Frontal cortex (tissue), 4 donors: ENCODE measurements around the gene IMPA2. TPM values are rescaled to one million over a fixed set of nuclear protein-coding genes. Genes with fewer than 3 reads are reported as not detected.

ENCODE experiments used
- DNase-seq, 2 donors: peaks; one replicate each; pipeline ENCODE4 v3.0.0; 2012; ENCODE audit warnings: low spot score in 2 of 2
- FAIRE-seq: peaks from 2 replicates; lab custom pipeline; 2012; peaks lifted over from hg19 to GRCh38; lab: Jason Lieb, UNC
- total RNA-seq: library from RNA; depleted of rRNA; stranded (reverse); fragments of >200 nt; gene quantifications from one replicate; pipeline ENCODE4 v1.2.3, GENCODE V29; 2014
- donor health status: control.
- donor health status: control.
- donor health status: control.

Gene IMPA2
- total RNA-seq, 1 donor from 2014 or later = 2.9 TPM

- DNase-seq (no peak), FAIRE-seq (no peak)
Measured at GRCh38 chr18:12005538-12006487, 24.5 kb downstream of the IMPA2 start.

- FAIRE-seq (no peak), DNase-seq (no peak)
Measured at GRCh38 chr18:12006488-12006840, 25.2 kb downstream of the IMPA2 start.

GRCh38 chr18:12007063-12007462 lies 25.8 kb downstream of the IMPA2 start:
- FAIRE-seq (no peak), DNase-seq (no peak)

- FAIRE-seq (no peak), DNase-seq (no peak)
Measured at GRCh38 chr18:12008181-12008767, 27.0 kb downstream of the IMPA2 start.

GRCh38 chr18:12008842-12009580 lies 27.7 kb downstream of the IMPA2 start:
- DNase-seq (no peak), FAIRE-seq (no peak)

GRCh38 chr18:12009581-12010140 lies 28.4 kb downstream of the IMPA2 start:
- no peak for FAIRE-seq

GRCh38 chr18:12010187-12010802 lies 29.0 kb downstream of the IMPA2 start:
- FAIRE-seq (no peak), DNase-seq (no peak)

More at GRCh38 chr18:12009581-12010140, 28.4 kb downstream of the IMPA2 start:
- no peak for DNase-seq

- no peak for FAIRE-seq
- DNase-seq = no peak
Measured at GRCh38 chr18:12011199-12011956, 30.1 kb downstream of the IMPA2 start.

- no peak for DNase-seq
- FAIRE-seq = no peak
Measured at GRCh38 chr18:12011957-12012549, 30.7 kb downstream of the IMPA2 start.

GRCh38 chr18:12012697-12013096 lies 31.4 kb downstream of the IMPA2 start:
- FAIRE-seq = no peak
- no peak for DNase-seq

- FAIRE-seq = no peak
- no peak for DNase-seq
Measured at GRCh38 chr18:12013186-12013916, 32.0 kb downstream of the IMPA2 start.

GRCh38 chr18:12014086-12014485 lies 32.8 kb downstream of the IMPA2 start:
- DNase-seq (no peak), FAIRE-seq (no peak)

GRCh38 chr18:12014521-12015415 lies 33.5 kb downstream of the IMPA2 start:
- FAIRE-seq (no peak), DNase-seq (no peak)

GRCh38 chr18:12015416-12016062 lies 34.2 kb downstream of the IMPA2 start:
- DNase-seq = no peak
- FAIRE-seq = no peak

GRCh38 chr18:12017081-12017480 lies 35.8 kb downstream of the IMPA2 start:
- FAIRE-seq (no peak), DNase-seq (no peak)

GRCh38 chr18:12018861-12019260 lies 37.6 kb downstream of the IMPA2 start:
- FAIRE-seq (no peak), DNase-seq (no peak)

GRCh38 chr18:12021077-12021476 lies 39.8 kb downstream of the IMPA2 start:
- DNase-seq (no peak), FAIRE-seq (no peak)
